ENCODE data around the gene ITIH2. TPM values are rescaled to one million over a fixed set of nuclear protein-coding genes. Genes with fewer than 3 reads are reported as not detected.
"Not testable (repeated sequence)": the region's sequence is repeated elsewhere in the genome, so short reads cannot be mapped to it uniquely, and the experiment has no call there.

ITIH2 gene, protein sequence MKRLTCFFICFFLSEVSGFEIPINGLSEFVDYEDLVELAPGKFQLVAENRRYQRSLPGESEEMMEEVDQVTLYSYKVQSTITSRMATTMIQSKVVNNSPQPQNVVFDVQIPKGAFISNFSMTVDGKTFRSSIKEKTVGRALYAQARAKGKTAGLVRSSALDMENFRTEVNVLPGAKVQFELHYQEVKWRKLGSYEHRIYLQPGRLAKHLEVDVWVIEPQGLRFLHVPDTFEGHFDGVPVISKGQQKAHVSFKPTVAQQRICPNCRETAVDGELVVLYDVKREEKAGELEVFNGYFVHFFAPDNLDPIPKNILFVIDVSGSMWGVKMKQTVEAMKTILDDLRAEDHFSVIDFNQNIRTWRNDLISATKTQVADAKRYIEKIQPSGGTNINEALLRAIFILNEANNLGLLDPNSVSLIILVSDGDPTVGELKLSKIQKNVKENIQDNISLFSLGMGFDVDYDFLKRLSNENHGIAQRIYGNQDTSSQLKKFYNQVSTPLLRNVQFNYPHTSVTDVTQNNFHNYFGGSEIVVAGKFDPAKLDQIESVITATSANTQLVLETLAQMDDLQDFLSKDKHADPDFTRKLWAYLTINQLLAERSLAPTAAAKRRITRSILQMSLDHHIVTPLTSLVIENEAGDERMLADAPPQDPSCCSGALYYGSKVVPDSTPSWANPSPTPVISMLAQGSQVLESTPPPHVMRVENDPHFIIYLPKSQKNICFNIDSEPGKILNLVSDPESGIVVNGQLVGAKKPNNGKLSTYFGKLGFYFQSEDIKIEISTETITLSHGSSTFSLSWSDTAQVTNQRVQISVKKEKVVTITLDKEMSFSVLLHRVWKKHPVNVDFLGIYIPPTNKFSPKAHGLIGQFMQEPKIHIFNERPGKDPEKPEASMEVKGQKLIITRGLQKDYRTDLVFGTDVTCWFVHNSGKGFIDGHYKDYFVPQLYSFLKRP
- not detected for total RNA-seq

DNA sequence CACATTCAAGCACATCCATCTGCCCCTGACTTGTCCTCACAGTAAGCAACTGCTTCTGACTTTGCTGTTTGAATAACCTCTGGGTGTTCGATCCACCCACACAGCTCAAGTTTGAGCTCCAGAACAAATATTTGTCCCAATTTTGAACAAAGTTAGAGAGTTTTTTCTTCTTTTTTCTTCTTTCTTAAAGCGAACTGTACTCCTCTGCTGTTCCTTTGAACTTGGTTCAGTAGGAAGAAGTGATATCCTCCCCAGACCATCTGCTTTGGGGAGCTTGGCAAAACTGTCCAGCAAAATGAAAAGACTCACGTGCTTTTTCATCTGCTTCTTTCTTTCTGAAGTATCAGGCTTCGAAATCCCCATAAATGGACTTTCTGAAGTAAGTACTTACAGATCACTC is at the start of gene ITIH2:
Gene ITIH2, plus strand, starts transcription at position 177 of the 400 bp plus-strand sequence. Its CDS starts 119 bp downstream, at position 296.
- DNase-seq: no peak

DNA sequence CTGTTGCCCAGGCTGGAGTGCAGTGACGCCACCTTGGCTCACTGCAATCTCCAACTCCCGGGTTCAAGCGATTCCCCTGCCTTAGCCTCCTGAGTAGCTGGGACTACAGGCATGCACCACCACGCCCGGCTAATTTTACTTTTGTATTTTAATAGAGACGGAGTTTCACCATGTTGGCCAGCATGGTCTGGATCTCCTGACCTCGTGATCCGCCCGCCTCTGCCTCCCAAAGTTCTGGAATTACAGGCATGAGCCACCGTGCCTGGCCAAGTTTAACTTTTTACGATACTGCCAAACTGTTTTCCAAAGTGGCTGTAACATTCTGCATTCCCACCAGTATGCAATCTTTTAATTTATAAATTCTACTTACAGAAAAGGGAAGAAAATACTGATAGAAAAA is 46.0 kb upstream of the ITIH2 start:
- DNase-seq: not testable (repeated sequence)

DNA sequence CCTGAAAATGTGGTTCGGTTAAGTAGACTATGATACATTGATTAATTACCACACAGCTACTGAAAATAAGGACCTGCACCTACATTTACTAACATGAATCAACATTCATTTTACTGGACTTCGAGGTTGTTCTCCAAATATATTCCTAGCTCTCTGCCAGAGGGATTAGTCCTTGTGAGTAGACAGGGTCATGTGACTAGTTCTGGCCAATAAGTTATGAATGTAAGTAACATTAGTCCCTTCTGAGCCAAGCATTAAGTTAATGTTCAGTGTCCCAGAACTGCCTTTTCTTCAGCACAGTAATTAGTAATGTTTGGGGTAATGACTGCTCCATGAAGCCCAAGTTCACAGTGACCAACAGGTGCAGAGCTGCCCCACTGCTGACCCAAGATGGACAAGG is 45.6 kb upstream of the ITIH2 start:
- no peak for DNase-seq

DNA sequence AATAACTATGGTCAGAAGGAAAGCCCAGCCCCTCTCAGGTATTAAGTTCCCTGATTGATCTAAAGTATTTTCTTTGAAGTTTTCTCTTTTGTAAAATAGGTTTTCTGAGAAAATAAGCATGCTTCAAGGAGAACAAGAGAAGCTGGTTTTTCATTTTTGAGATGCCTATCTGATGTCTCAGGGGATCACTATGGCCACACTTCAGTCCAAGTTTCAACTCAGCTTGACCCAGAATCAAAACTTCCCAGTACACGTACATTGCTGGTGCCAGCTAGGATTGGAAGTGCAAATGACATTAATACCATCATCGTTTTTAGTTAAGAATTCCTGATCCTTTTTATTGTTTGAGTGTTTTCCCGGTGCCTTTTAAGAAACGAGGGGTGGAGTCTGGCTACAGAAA is 43.6 kb upstream of the ITIH2 start:
- DNase-seq: no peak

DNA sequence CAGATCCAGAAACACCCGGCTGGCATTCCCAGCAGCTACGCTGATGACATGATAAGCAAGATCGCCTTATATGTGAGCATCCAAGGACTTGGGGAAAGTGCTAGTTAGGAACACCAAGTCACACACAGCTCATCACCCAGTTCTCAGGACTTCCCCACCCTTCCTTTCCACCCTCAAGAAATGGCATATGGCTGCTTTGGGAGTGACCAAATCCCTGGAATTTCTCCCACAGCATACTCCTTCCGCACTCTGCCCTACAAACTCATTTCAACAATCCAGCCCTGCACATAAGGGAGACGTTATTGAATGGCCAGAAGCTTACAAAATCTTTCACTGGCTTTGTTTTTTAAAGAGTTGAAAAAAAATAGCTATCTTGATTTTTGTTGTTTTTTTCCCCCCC is 40.6 kb upstream of the ITIH2 start:
- DNase-seq: no peak

DNA sequence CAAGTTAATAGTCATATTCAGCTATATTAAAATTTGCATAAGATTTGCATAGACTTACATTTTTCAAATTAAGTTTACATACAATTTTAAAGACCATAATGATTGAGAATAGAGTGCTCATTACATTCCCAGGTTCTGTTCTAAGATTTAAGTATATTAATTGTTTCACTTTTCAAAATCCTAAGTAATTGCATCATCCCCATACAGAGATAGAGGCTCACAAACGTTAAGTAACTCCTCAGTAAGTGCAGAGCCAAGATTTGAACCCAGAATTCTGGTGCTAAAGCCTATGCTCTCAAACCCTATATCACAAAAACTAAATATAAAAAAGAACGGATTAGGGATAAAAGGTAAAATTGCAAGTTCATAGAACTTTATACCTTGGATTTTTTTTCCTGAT is 38.4 kb upstream of the ITIH2 start:
- DNase-seq: no peak

DNA sequence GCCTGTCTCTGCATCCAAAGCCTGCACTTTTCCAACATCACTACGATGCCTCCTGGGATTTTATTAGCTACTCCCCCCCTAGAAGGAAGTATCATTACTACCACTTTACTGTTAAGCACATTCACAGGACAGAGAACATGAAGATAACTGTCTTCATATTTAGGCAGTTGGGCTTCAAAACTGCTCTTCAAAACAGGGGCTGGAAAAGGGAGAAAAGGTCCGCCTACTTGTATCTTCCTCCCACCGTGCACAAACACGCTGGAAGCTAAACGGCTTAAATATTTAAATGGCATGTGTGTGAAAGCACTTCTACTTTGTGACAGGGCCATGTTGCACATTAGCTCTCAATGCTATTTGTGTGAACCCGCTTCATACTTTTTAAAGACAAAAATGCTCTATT is 37.3 kb upstream of the ITIH2 start:
- DNase-seq: no peak

DNA sequence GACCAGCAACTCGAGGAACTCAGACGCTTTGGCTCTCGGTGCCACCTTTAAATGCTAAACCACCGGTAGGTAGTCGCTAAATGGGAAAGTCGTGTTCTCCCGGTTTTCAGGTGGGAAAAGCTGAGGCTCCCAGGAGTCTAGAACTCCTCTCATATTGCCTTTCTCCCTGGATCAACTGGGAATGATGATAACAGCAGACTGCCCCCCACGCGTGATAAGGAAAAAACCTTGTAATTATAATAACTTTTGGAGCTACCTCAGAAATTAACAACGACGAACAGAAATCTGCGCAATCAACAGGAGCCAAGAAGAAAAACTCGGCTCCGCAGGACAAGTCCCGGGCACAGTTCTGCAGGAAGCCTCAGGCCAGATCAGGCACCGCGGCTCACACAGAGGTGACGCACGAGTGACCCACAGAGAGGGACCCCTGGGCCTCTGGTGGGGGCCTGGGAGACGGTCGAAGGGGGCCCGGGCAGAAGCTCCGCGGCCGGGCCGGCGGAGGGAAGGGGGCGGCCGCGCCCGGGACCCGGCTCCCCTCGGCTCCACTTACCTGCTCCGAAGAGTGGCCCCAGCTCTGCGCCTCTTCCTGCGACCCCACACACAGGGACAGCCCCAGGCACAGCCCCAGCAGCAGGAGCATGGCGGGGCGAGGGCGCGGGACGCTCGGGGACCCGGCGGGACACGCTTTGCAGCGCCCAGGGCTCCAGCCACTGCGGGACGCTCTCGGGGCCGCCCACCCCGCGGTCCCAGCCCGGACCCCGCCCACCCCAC is 36.7 kb upstream of the ITIH2 start, which contains the start of gene ITIH5:
Gene ITIH5, minus strand, starts transcription at position 714 of the 771 bp plus-strand sequence. Its CDS starts 74 bp downstream, at position 640.
- no peak for DNase-seq

DNA sequence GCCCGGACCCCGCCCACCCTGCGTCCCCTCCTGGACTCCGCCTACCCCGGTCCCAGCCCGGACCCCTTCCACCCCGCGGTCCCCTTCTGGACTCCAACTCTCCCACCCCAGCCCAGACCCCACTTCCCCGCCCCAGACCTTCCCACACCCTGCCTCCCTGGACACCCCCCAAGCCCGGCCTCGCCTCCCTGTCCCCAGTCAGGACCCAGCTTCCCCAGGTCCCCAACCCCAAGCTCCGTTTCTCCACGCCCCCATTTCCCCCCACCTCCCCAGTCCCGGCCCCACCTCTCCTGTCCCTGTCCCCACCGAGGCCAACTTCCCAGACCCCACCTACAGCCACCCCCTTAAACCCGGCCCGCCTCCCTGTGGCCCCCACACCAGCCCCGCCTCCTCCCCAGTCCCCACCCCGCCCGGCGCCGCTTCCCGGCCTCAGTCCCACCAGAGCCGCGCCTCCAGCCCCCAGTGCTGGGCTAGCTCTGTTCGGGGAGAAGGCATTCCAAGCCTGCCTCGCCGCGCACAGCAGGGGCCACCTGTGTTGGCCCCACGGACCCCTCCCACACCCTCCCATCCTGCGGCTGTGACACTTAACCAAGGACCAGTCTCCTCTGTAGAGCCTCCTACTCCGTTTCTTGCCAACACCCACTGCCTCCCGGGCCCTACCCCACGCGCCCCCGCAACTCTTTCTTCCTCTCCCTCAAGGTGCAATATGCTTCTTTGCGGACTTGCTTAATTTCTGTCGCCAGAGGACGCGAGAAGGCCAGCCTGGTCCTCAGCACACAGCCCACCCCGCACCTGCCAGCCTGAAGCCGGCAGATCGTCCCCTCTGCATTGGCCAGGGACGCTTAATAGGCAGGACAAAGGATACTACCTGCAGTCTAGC is 35.6 kb upstream of the ITIH2 start:
- DNase-seq: no peak

DNA sequence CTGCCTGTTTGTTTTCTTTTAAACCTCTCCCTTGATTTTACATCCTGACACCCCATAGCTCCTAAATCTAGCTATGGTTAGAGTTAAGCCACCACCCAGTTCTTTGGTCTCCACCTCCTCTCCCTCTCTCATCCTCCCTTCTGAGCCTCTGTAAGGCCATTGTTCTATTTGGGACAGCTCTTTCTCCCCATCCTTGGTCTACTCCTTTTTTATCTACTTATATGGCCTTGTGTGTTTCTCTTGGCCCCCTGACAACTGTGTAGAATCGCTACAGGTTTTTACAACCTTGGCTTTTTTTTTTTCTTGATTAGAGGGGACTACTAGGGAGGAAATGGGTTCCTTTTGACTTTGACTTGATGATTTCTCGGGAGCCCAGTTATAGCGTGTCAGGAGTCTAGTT is 33.0 kb upstream of the ITIH2 start:
- DNase-seq: no peak

DNA sequence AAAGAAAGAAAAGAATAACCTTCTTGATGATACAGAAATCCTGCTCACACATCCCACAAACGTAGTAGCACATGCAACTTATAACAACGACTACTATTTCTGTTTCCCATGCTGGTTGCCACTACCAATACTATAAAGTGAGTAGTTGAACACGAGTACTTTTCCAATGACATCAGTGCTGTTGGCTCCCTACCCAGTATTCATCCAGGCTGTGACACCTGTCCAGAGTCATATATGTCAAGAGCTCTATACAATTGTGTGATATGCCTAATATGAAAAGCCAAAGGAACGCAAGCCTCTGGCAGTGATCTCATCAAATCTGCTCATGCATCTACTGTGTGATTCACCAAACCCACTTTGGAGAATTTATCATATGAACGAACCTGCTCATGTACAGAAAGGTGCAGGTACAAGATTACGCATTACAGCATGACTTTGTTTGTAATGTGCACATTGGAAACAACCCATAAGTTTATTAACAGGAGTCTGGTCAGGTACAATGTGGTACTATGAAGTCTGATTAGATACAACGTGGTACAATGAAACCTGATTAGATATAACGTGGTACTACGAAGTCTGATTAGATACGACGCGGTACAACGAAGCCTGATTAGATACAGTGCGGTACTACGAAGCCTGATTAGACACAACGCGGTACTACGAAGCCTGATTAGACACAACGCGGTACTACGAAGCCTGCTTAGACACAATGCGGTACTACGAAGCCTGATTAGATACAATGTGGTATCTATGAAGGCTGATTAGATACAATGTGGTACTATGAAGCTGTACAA is 30.6 kb upstream of the ITIH2 start:
- DNase-seq: no peak

DNA sequence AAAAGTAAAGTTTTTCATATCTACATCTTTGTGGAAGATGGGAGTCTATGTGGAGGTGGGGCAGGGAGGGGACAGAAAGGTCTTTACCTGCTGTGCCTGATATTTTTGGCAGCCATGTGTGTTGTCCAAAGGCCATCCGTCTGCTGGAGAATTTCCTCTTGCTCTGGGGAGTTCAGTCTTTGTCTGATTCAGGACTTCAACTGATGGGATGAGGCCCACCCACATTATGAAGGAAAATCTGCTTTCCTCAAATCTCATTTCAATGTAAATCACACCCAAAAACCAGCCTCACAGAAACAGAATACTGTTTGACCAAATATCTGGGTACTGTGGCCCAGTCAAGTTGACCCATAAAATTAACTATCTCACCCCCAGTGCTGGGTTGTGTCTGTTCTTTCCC is 23.9 kb upstream of the ITIH2 start:
- DNase-seq: no peak

DNA sequence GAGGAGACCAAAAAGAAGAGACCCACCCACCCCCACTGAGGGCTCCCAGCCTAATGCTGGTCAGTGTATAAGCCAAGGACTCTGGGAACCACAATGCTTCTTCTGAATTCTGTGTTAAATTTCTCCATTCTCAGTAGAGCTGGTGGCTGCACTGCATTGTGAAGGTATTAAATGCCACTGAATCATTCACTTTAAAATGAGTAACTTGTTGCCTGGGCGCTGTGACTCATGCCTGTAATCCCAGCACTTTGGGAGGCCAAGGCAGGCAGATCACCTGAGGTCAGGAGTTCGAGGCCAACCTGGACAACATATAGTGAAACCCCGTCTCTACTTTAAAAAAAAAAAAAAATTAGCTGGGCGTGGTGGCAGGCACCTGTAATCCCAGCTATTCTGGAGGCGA is 23.0 kb upstream of the ITIH2 start:
- not testable (repeated sequence) for DNase-seq

DNA sequence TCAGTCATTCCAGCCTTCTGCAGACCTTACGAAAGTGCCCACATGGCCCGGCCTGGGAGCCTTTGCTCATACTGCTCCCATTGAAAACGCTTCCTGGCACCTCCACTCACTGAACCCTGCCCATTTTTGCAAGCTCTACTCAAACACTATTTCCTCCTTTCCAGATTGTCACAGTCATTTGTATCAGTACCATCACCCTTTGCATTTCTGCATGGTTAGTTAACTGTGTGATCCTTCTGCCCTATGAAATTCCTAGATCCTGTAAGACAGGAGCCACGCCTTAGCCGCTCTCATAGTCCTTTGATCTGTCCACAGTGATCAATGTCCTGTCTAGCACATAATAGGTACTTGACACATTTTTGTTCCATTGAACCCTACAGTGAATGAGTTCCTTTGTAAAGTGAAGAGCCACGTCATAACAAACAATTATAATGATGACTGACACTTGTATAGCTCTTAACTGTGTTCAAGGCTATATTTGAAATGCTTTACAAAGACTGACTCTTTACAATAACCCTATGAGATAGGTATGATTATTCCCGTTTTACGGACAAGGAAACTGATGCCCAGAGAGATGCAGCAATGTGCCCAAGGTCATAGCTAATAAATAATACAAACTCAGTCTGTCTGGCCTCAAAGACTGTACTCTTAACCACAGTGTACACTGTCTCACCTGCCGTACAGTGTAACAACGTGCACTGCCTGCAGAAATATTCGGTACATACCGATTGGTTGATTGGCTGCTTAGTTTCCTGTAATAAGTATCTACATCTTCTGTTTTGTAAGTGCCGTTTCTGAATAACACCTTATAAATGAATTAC is 16.6 kb upstream of the ITIH2 start:
- no peak for DNase-seq

DNA sequence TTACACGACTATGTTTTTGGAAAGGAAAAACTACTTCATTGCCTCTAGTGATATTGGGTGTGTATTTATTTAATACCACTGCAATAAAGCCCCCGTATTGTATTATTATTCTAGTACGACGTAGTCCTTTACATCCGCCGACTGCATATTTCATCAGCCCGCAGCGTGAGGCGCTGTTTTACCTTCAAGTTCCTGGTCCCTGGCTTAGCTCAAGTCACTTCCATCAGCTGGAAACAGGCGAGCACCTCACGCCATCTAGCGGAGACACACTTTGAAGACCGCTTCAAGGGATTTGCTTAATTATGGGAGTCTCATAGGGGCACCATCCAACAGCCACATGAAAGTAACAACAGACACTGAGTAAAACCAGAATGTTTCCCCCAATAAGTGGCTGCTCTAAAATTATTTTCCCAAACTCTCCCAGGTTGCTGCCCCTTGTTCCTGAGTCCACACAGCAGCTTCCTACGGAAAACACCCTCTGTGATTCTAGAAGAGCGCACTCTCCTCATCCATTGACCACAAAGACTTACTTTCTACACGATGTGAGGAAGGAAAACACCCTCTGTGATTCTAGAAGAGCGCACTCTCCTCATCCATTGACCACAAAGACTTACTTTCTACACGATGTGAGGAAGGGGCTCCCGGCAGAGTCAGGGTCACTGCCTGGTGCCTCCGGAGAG is 15.7 kb upstream of the ITIH2 start:
- peak; percentile 57 for DNase-seq

DNA sequence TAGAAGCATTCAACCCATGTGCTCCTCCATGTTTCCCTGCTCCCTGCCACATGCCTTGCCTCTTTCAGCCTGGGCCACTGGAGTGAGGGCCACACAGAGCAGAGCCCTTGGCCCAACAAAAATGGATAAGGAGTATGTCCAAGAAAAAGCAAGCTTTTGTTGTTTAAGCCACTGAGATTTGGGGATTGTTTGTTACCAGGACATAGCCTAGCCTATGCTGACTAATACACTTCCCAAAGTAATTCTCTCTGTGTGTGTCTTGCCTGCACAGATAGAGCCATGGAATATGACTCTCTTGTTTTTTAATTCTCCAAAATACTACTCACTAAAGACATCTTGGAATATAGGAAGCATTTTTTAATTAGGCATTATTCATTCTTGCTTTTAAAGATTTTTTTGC is 13.5 kb upstream of the ITIH2 start:
- no peak for DNase-seq

DNA sequence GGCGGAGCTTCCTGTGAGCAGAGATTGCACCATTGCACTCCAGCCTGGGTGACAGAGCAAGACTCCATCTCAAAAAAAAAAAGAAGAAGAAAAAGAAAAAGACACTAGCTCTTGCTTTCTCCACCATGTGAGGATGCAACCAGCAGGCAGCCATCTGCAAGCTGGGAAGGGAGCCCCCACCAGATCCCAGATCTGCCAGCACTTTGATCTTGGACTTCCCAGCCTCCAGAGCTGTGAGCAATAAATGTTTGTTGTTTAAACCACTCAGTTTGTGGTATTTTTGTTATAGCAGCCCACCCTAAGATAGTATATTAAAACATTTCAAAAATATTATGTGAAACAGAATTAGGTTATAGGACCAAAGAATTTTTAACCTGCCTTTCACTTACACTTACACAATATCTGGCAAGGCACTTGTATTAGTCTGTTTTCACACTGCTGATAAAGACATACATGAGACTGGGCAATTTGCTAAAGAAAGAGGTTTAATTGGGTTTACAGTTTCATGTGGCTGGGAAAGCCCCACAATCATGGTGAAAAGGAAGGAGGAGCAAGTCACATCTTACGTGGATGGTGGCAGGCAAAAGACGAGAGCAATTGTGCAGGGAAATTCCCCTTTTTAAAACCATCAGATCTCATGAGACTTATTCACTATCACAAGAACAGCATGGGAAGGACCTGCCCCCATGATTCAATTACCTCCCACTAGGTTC is 12.1 kb upstream of the ITIH2 start:
- DNase-seq: not testable (repeated sequence)

DNA sequence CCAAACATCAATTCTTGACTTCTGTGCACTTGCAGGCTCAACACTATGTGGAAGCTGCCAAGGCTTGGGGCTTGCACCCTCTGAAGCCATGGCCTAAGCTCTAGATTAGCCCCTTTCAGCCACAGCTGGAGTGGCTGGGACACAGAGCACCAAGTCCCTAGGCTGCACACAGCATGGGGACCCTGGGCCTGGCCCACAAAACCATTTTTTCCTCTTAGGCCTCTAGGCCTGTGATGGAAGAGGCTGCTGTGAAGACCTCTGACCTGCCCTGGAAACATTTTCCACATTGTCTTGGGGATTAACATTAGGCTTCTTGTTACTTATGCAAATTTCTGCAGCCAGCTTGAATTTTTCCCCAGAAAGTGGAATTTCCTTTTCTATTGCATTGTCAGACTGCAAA is 10.7 kb upstream of the ITIH2 start:
- DNase-seq: not testable (repeated sequence)

DNA sequence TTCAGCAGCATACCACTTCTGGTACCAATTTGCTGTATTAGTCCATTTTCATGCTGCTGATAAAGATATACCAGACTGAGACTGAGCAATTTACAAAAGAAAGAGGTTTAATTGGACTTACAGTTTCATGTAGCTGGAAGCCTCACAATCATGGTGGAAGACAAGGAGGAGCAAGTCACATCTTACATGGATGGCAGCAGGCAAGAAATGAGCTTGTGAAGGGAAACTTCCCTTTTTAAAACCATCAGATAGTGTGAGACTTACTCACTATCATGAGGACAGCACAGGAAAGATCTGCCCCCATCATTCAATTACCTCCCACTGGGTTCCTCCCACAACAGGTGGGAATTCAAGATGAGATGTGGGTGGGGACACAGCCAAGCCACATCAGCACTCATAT is 9.9 kb upstream of the ITIH2 start:
- DNase-seq: not testable (repeated sequence)

Measured in effector CD4-positive, alpha-beta T cell (primary cell).